ENCODE results near the gene RABGAP1L.

- TF ChIP-seq, protein P1, sequence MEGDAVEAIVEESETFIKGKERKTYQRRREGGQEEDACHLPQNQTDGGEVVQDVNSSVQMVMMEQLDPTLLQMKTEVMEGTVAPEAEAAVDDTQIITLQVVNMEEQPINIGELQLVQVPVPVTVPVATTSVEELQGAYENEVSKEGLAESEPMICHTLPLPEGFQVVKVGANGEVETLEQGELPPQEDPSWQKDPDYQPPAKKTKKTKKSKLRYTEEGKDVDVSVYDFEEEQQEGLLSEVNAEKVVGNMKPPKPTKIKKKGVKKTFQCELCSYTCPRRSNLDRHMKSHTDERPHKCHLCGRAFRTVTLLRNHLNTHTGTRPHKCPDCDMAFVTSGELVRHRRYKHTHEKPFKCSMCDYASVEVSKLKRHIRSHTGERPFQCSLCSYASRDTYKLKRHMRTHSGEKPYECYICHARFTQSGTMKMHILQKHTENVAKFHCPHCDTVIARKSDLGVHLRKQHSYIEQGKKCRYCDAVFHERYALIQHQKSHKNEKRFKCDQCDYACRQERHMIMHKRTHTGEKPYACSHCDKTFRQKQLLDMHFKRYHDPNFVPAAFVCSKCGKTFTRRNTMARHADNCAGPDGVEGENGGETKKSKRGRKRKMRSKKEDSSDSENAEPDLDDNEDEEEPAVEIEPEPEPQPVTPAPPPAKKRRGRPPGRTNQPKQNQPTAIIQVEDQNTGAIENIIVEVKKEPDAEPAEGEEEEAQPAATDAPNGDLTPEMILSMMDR (IDR thresholded peaks at IDR 0.05) = no peak
- no peak for TF ChIP-seq POLR2A (IDR thresholded peaks at IDR 0.05)
These were observed 724.7 kb downstream of the RABGAP1L start for GRCh38 chr1:174884038-174884437.

Measured in thyroid gland (tissue), 4 donors.